ENCODE data around the gene PPP1R14D. TPM values are rescaled to one million over a fixed set of nuclear protein-coding genes. Genes with fewer than 3 reads are reported as not detected.

The PPP1R14D gene
- total RNA-seq, 1 experiment from 2014 or later = 0.33 TPM

DNA sequence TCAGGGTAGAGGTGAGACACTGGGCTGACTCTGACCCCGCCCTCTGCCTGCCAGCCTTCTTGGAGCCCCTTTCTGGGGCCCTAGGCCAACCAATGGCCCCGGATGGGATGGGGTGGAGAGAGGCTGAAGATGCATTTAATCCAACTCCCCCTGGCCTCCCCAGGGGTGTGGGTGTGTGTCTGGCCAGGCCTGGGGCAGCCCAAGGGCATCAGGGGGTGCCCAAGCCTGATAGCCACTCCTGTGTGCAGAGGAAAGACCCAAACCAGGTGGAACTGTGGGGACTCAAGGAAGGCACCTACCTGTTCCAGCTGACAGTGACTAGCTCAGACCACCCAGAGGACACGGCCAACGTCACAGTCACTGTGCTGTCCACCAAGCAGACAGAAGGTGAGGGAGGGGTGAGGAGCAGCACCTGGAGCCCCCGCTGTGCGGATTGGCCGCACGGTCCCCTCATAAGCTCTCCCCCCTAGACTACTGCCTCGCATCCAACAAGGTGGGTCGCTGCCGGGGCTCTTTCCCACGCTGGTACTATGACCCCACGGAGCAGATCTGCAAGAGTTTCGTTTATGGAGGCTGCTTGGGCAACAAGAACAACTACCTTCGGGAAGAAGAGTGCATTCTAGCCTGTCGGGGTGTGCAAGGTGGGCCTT, 24.9 kb upstream of the PPP1R14D start:
- H3K27ac ChIP-seq (ENCODE audit: low read length) = no peak overlapping the region
- no peak overlapping the region for H3K9ac ChIP-seq (ENCODE audit: low read length)
- POLR2A ChIA-PET (ENCODE audit: unreplicated experiment) = no interaction called here
- H3K79me2 ChIP-seq (ENCODE audit: low read length) = peaks cover 33% of the 10 kb centered on the region
- peaks cover 23% of the 10 kb centered on the region for H3K4me1 ChIP-seq (ENCODE audit: insufficient read depth, low read length)
- H3K27me3 ChIP-seq (ENCODE audit: low read length) = no peaks in the 10 kb centered on the region
- TSS peak; percentile 3 for BruUV-seq (replicated peaks)
- H3K4me2 ChIP-seq (ENCODE audit: low read length) = no peak overlapping the region
- H3K4me3 ChIP-seq (ENCODE audit: low read length) = no peak overlapping the region
- no peaks in the 10 kb centered on the region for H3K9me3 ChIP-seq (ENCODE audit: low read length)
- TF ChIP-seq EZH2 (IDR thresholded peaks at IDR 0.05; ENCODE audit: low read length, unreplicated experiment) (no peak), CTCF (conservative IDR thresholded peaks at IDR 0.05; ENCODE audit: low read depth, low read length) (no peak)
- H3F3A ChIP-seq (ENCODE audit: low read length, unreplicated experiment) = peaks cover 9% of the 10 kb centered on the region
- CTCF ChIA-PET = no interaction called here
- H3K36me3 ChIP-seq (ENCODE audit: low read depth, low read length) = peaks cover 44% of the 10 kb centered on the region
- H4K20me1 ChIP-seq (ENCODE audit: low read length) = no peaks in the 10 kb centered on the region
- no peak for ATAC-seq
- no peak overlapping the region for H2AFZ ChIP-seq (ENCODE audit: low read length)
- intact Hi-C loops (cut with micrococcal nuclease) = no loop called here
- no peaks in the 10 kb centered on the region for H3K9me2 ChIP-seq (replicated peaks; ENCODE audit: low read length)
- DNase-seq = no peak

DNA sequence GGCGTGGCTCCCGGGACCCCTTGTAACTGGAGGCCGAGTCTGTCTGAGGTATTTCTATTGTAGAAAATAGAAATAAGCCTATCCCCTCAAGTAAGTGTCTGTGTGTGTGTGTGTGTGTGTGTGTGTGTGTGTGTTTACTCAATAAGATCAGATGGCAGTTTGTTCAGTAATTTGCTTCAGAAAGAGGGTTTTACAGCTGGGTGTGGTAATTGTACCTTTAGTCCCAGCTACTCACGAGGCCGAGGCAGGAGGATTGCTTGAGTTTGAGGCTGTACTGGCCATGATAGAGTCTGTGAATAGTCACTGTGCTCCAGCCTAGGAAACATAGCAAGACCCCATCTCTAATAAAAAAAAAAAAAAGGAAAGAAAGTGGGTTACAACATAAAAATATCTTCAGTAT, 24.0 kb upstream of the PPP1R14D start:
- DNase-seq = no peak
- Histone ChIP-seq H3K9ac (ENCODE audit: low read length) (no peak overlapping the region), H3K36me3 (ENCODE audit: low read depth, low read length) (peaks cover 41% of the 10 kb centered on the region; the same call in 1 of the 2 replicates), H3F3A (ENCODE audit: low read length, unreplicated experiment) (peaks cover 9% of the 10 kb centered on the region), H3K27me3 (ENCODE audit: low read length) (no peaks in the 10 kb centered on the region), H3K4me3 (ENCODE audit: low read length) (no peak overlapping the region), H3K9me2 (replicated peaks; ENCODE audit: low read length) (no peaks in the 10 kb centered on the region), H2AFZ (ENCODE audit: low read length) (no peak overlapping the region), H3K27ac (ENCODE audit: low read length) (no peak overlapping the region), H3K79me2 (ENCODE audit: low read length) (peaks cover 41% of the 10 kb centered on the region), H3K4me2 (ENCODE audit: low read length) (no peak overlapping the region), H4K20me1 (ENCODE audit: low read length) (peaks cover 8% of the 10 kb centered on the region; the same call in 1 of the 2 replicates), H3K4me1 (ENCODE audit: insufficient read depth, low read length) (peaks cover 25% of the 10 kb centered on the region), H3K9me3 (ENCODE audit: low read length) (no peaks in the 10 kb centered on the region)
- ChIA-PET POLR2A (ENCODE audit: unreplicated experiment) (no interaction called here), CTCF (interaction anchor here (0.7 to 1.0 kb wide), 2 partner anchors 38 to 106 kb away, joined by 6 to 10 read pairs; no protein-coding TSS in a partner anchor)
- TF ChIP-seq EZH2phosphoT487 (IDR thresholded peaks at IDR 0.05; ENCODE audit: borderline replicate concordance, low read length) (no peak), EZH2 (IDR thresholded peaks at IDR 0.05; ENCODE audit: low read length, unreplicated experiment) (no peak), CTCF (conservative IDR thresholded peaks at IDR 0.05; ENCODE audit: low read depth, low read length) (no peak)
- intact Hi-C loops (cut with micrococcal nuclease) = no loop called here
- BruUV-seq (replicated peaks) = no TSS peak
- ATAC-seq = peak; percentile 10; the same call in 1 of the 2 replicates

DNA sequence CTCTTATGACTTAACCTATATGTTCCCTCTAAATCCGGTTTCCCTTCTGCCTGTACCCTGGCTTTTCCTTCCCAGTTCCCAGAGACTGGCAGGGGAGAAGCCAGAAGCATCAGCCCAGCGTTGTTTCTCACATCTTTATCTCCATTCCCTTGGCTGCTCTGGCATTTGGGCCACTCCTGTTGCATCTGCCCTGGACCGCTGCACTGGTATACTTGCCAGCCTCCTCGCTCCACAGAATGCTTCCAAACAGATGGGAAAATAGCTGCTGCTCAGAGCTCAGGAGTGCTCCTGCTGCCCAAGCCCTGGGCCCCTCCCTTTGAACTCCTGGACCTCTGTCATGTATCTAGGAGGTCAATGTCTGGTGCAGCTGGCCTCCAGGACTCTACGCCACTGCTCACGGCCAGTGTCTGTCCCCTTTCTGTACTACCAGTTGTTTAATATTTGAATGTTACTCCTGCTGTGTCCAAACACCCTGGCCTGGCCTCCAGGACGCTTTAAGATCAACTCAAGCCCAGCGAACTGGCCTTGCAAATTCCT, 22.1 kb upstream of the PPP1R14D start:
- Histone ChIP-seq H3K4me3 (ENCODE audit: low read length) (no peak overlapping the region), H3K4me2 (ENCODE audit: low read length) (no peak overlapping the region), H3K36me3 (ENCODE audit: low read depth, low read length) (peaks cover 28% of the 10 kb centered on the region; the same call in 1 of the 2 replicates), H3K27me3 (ENCODE audit: low read length) (no peaks in the 10 kb centered on the region), H3K4me1 (ENCODE audit: insufficient read depth, low read length) (peaks cover 25% of the 10 kb centered on the region), H4K20me1 (ENCODE audit: low read length) (peaks cover 19% of the 10 kb centered on the region; the same call in 1 of the 2 replicates), H3K79me2 (ENCODE audit: low read length) (peaks cover 58% of the 10 kb centered on the region), H3K9me2 (replicated peaks; ENCODE audit: low read length) (no peaks in the 10 kb centered on the region), H2AFZ (ENCODE audit: low read length) (no peak overlapping the region), H3F3A (ENCODE audit: low read length, unreplicated experiment) (no peaks in the 10 kb centered on the region), H3K27ac (ENCODE audit: low read length) (no peak overlapping the region), H3K9me3 (ENCODE audit: low read length) (no peaks in the 10 kb centered on the region), H3K9ac (ENCODE audit: low read length) (no peak overlapping the region)
- CTCF ChIA-PET = interaction anchor here (0.5 kb wide), 1 partner anchor 43 kb away, joined by 4 read pairs; no protein-coding TSS in a partner anchor
- POLR2A ChIA-PET (ENCODE audit: unreplicated experiment) = no interaction called here
- DNase-seq (no peak), ATAC-seq (no peak)
- TF ChIP-seq EZH2 (IDR thresholded peaks at IDR 0.05; ENCODE audit: low read length, unreplicated experiment) = no peak
- no peak for TF ChIP-seq EZH2phosphoT487 (IDR thresholded peaks at IDR 0.05; ENCODE audit: borderline replicate concordance, low read length)
- no peak for TF ChIP-seq CTCF (conservative IDR thresholded peaks at IDR 0.05; ENCODE audit: low read depth, low read length)
- intact Hi-C loops (cut with micrococcal nuclease) = no loop called here
- no TSS peak for BruUV-seq (replicated peaks)
